ENCODE measurements around the gene CACNA1A. TPM values are rescaled to one million over a fixed set of nuclear protein-coding genes. Genes with fewer than 3 reads are reported as not detected.

Gene CACNA1A
- total RNA-seq, 4 donors from 2014 or later: 0.33 to 0.75 (median 0.43) TPM

DNA sequence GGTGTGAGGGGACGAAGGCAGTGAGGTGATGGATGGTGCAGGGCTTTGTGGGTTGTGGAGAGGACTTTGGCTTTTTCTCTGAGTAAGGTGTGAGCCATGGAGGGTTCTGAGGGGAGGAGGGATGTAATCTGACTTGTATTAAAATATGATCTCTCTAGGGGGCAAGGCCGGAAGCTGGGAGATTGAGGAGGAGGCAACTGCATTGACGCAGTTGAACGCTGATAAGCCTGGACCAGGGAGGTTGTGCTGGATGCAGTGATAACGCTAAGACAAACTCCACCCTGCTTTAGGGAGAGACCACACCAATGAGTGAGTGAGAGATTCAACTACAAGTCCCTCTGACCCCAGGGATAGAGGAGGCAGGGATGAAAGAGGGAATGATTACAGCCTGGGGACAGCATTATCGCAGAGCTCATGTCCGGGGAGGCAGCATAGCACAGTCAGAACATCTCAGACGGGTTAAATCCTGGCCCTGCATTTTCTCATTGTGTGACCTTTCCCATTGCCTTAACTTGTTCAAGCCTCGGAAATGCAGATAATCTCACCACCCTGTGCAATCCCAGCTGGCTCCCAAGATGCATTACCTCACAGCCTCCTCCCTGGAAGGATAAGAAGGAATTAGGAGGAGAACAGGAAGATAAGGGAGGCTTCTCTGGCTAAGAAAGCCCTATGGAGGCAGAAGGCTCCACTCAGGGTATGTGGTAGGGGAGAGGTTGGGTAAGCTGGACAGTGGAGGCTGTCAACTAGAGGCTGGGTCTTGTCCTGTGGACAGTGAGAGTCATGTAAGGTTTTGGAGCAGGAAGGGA, 124.2 kb downstream of the CACNA1A start:
- Histone ChIP-seq H3K9me3 (peaks cover 0 to 5% (median 0%) of the 10 kb centered on the region in 4 donors), H3K27me3 (peaks cover 0 to 6% (median 0%) of the 10 kb centered on the region in 4 donors), H3K4me1 (no peaks in the 10 kb centered on the region), H3K4me3 (no peak overlapping the region), H3K36me3 (no peaks in the 10 kb centered on the region), H3K27ac (replicated peaks in 1 of 4) (no peak overlapping the region)
- intact Hi-C loops (cut with DNase I): no loop called here
- TF ChIP-seq, protein P1, sequence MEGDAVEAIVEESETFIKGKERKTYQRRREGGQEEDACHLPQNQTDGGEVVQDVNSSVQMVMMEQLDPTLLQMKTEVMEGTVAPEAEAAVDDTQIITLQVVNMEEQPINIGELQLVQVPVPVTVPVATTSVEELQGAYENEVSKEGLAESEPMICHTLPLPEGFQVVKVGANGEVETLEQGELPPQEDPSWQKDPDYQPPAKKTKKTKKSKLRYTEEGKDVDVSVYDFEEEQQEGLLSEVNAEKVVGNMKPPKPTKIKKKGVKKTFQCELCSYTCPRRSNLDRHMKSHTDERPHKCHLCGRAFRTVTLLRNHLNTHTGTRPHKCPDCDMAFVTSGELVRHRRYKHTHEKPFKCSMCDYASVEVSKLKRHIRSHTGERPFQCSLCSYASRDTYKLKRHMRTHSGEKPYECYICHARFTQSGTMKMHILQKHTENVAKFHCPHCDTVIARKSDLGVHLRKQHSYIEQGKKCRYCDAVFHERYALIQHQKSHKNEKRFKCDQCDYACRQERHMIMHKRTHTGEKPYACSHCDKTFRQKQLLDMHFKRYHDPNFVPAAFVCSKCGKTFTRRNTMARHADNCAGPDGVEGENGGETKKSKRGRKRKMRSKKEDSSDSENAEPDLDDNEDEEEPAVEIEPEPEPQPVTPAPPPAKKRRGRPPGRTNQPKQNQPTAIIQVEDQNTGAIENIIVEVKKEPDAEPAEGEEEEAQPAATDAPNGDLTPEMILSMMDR (IDR thresholded peaks at IDR 0.05): no peak
- TF ChIP-seq POLR2A (IDR thresholded peaks at IDR 0.05; ENCODE audit: low read depth) (no peak), EP300 (IDR thresholded peaks at IDR 0.05) (no peak), POLR2AphosphoS5 (IDR thresholded peaks at IDR 0.05) (no peak)
- DNase-seq (ENCODE audit: extremely low spot score): no peak
- WGBS: 65% methylated on average over 9 of the region's 9 CpGs

- no peak overlapping the region for H3K4me3 ChIP-seq
- H3K4me1 ChIP-seq: no peaks in the 10 kb centered on the region
- intact Hi-C loops (cut with DNase I): no loop called here
- TF ChIP-seq EP300 (IDR thresholded peaks at IDR 0.05): no peak
- TF ChIP-seq, protein P1 (IDR thresholded peaks at IDR 0.05): no peak
- no peak for TF ChIP-seq POLR2A (IDR thresholded peaks at IDR 0.05; ENCODE audit: low read depth)
- no peak for TF ChIP-seq POLR2AphosphoS5 (IDR thresholded peaks at IDR 0.05)
- H3K27ac ChIP-seq (replicated peaks in 1 of 4): no peak overlapping the region
- H3K27me3 ChIP-seq: peaks cover 0 to 5% (median 0%) of the 10 kb centered on the region in 4 donors
- no peak for DNase-seq (ENCODE audit: extremely low spot score)
- H3K9me3 ChIP-seq: peaks cover 0 to 23% (median 7%) of the 10 kb centered on the region in 4 donors
- no peaks in the 10 kb centered on the region for H3K36me3 ChIP-seq
Observed at GRCh38 chr19:13376537-13376936, 129.7 kb downstream of the CACNA1A start.

DNA sequence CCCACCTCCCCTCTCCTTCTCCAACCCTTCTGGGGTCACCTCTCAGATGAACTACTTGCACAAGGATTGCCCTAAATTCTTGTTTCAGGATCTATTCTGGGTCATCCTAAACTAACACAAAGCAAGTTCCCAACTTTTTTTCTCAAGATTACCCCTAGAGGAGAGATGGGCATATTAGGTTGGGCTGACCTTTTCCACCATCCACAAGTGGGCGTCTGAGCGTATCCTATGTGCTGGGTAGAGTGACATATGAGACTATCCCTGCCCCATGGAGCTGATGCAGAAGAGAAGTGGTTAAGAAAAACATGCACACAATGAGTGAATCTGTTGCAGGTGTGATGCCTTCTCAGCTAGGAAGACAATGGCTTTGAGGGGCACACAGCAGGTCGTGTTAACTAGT, 132.7 kb downstream of the CACNA1A start:
- Histone ChIP-seq H3K4me3 (no peak overlapping the region), H3K36me3 (no peaks in the 10 kb centered on the region), H3K27me3 (peaks cover 0 to 9% (median 0%) of the 10 kb centered on the region in 4 donors), H3K27ac (replicated peaks in 1 of 4) (no peak overlapping the region), H3K4me1 (no peaks in the 10 kb centered on the region), H3K9me3 (peaks cover 0 to 23% (median 5%) of the 10 kb centered on the region in 4 donors)
- no peak for DNase-seq (ENCODE audit: extremely low spot score)
- 57% methylated on average over 3 of the region's 3 CpGs for WGBS
- TF ChIP-seq POLR2AphosphoS5 (IDR thresholded peaks at IDR 0.05) (no peak), EP300 (IDR thresholded peaks at IDR 0.05) (no peak), POLR2A (IDR thresholded peaks at IDR 0.05; ENCODE audit: low read depth) (no peak)
- TF ChIP-seq, protein P1 (IDR thresholded peaks at IDR 0.05): no peak
- intact Hi-C loops (cut with DNase I): no loop called here

DNA sequence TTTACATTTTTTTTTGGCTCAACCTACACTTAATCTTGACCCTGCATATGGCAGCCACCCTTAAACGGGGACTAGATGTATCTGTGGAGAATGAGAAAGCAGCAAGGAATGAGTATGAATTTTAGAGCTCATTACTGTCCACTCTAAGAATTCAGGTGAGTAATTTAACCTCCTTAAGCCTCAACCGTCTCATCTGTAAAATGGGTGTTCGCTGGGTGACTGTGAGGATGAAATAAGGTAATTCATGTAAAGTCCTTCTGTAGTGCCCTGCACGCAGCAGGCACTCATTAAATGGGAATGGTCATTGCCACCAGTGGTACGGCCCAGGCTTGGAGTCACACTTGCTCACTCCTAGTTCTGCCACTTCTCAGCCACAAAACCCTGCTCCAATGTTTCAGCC, 135.3 kb downstream of the CACNA1A start:
- WGBS: 88% methylated on average over 5 of the region's 5 CpGs
- Histone ChIP-seq H3K9me3 (peaks cover 0 to 17% (median 4%) of the 10 kb centered on the region in 4 donors), H3K27me3 (peaks cover 0 to 25% (median 0%) of the 10 kb centered on the region in 4 donors), H3K36me3 (no peaks in the 10 kb centered on the region), H3K4me1 (no peaks in the 10 kb centered on the region), H3K27ac (replicated peaks in 1 of 4) (no peak overlapping the region), H3K4me3 (no peak overlapping the region)
- TF ChIP-seq, protein P1 (IDR thresholded peaks at IDR 0.05): no peak
- TF ChIP-seq POLR2AphosphoS5 (IDR thresholded peaks at IDR 0.05) (no peak), EP300 (IDR thresholded peaks at IDR 0.05) (no peak)
- intact Hi-C loops (cut with DNase I): no loop called here
- DNase-seq (ENCODE audit: extremely low spot score): no peak

All from esophagus muscularis mucosa (tissue), 4 donors.